ENCODE data around the gene MYO1E. TPM values are rescaled to one million over a fixed set of nuclear protein-coding genes. Genes with fewer than 3 reads are reported as not detected.
A peak's percentile ranks its signal among the peaks of the same experiment; 100 is the strongest.
"Not testable (repeated sequence)": the region's sequence is repeated elsewhere in the genome, so short reads cannot be mapped to it uniquely, and the experiment has no call there.

Gene MYO1E
- total RNA-seq, 1 donor from 2014 or later = 33.6 TPM

GRCh38 chr15:59283717-59284391 is 88.8 kb downstream of the MYO1E start:
- H3K27ac Mint-ChIP-seq = no peak overlapping the region
- intact Hi-C loops (cut with micrococcal nuclease) = no loop called here
- H3K4me3 Mint-ChIP-seq = no peak overlapping the region
- DNase-seq (ENCODE audit: low spot score) = no peak
- peaks cover 2% of the 10 kb centered on the region for H3K36me3 Mint-ChIP-seq (ENCODE audit: low read depth)
- peaks cover 15% of the 10 kb centered on the region for H3K27me3 Mint-ChIP-seq (ENCODE audit: insufficient read depth)
- no peaks in the 10 kb centered on the region for H3K9me3 Mint-ChIP-seq
- peaks cover 27% of the 10 kb centered on the region for H3K4me1 Mint-ChIP-seq (ENCODE audit: low read depth)

DNA sequence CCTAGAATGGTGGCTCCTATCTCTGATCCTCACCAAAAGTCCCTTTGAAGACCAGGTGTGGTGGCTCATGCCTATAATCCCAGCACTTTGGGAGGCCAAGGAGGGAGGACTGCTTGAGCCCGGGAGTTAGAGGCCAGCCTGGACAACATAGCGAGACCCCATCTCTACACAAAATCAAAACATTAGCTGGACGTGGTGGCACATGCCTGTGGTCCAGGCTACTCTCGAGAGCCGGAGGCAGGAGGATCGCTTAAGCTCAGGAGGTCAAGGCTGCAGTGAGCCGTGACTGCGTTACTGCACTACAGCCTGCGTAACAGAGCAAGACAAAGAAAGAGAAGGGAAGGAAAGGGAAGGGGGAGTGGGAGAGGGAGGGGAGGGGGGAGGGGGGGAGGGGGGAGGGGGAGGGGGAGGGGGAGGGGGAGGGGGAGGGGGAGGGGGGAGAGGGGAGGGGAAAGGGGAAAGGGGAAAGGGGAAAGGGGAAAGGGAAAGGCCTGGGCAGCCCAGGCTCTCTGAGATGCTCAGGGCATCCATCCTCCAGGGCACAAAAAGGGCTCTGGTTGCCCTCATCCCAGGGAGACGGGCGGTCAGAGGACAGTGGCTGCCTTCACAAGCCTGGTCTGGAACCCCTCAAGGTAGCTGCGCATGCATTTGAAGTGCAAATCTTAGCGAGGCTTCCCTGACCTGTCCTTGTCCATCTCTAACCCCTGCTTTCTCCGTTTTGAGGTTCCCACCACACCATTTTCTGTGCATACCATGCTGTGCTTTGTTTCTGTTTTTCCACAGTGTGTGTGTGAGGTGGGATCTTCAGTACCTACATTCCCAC is 89.9 kb downstream of the MYO1E start:
- Mint-ChIP-seq H3K9me3 (no peaks in the 10 kb centered on the region), H3K36me3 (ENCODE audit: low read depth) (peaks cover 2% of the 10 kb centered on the region), H3K27ac (peak overlapping the region; percentile 55), H3K4me1 (ENCODE audit: low read depth) (peaks cover 25% of the 10 kb centered on the region), H3K4me3 (no peak overlapping the region), H3K27me3 (ENCODE audit: insufficient read depth) (peaks cover 15% of the 10 kb centered on the region)
- DNase-seq (ENCODE audit: low spot score) = no peak
- intact Hi-C loops (cut with micrococcal nuclease) = no loop called here

GRCh38 chr15:59281699-59282098 is 91.0 kb downstream of the MYO1E start:
- Mint-ChIP-seq H3K9me3 (no peaks in the 10 kb centered on the region), H3K27me3 (ENCODE audit: insufficient read depth) (peaks cover 15% of the 10 kb centered on the region), H3K36me3 (ENCODE audit: low read depth) (peaks cover 2% of the 10 kb centered on the region), H3K4me1 (ENCODE audit: low read depth) (peaks cover 31% of the 10 kb centered on the region), H3K27ac (no peak overlapping the region), H3K4me3 (no peak overlapping the region)
- intact Hi-C loops (cut with micrococcal nuclease) = no loop called here
- DNase-seq (ENCODE audit: low spot score) = no peak

DNA sequence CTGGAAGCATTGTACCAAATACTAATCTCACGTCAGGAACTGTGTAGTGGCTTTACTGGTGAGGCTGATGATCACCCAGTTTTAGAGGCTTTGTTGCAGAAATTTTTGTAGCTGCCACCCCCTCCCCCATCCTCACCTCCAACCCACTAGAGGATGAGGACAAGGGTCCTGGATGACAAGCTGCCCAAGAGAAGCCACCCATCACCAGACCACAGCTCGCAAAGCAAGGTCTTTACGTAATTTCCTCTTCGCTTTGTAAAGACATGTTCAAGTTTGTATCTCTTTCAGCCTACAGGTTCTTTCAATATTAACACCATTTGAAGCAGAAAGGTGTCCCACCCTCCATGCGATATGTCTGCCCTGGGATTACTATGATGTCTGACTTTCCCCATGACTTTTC is 91.8 kb downstream of the MYO1E start:
- Mint-ChIP-seq H3K4me3 (no peak overlapping the region), H3K27ac (no peak overlapping the region), H3K27me3 (ENCODE audit: insufficient read depth) (peaks cover 17% of the 10 kb centered on the region), H3K4me1 (ENCODE audit: low read depth) (peaks cover 40% of the 10 kb centered on the region), H3K9me3 (no peaks in the 10 kb centered on the region), H3K36me3 (ENCODE audit: low read depth) (peaks cover 2% of the 10 kb centered on the region)
- DNase-seq (ENCODE audit: low spot score) = no peak
- intact Hi-C loops (cut with micrococcal nuclease) = no loop called here

GRCh38 chr15:59280292-59280691 is 92.4 kb downstream of the MYO1E start:
- intact Hi-C loops (cut with micrococcal nuclease); DNase-seq (ENCODE audit: low spot score); H3K36me3 Mint-ChIP-seq (ENCODE audit: low read depth); H3K27ac Mint-ChIP-seq; H3K9me3 Mint-ChIP-seq; H3K4me3 Mint-ChIP-seq: not testable (repeated sequence)
- Mint-ChIP-seq H3K27me3 (ENCODE audit: insufficient read depth) (peaks cover 19% of the 10 kb centered on the region), H3K4me1 (ENCODE audit: low read depth) (peaks cover 45% of the 10 kb centered on the region)

- peaks cover 19% of the 10 kb centered on the region for H3K27me3 Mint-ChIP-seq (ENCODE audit: insufficient read depth)
- intact Hi-C loops (cut with micrococcal nuclease) = no loop called here
These were observed 93.6 kb downstream of the MYO1E start for GRCh38 chr15:59279023-59279422.

GRCh38 chr15:59278120-59278519 is 94.6 kb downstream of the MYO1E start:
- Mint-ChIP-seq H3K36me3 (ENCODE audit: low read depth) (peaks cover 4% of the 10 kb centered on the region), H3K9me3 (no peaks in the 10 kb centered on the region), H3K4me3 (no peak overlapping the region), H3K27ac (no peak overlapping the region), H3K4me1 (ENCODE audit: low read depth) (peaks cover 58% of the 10 kb centered on the region), H3K27me3 (ENCODE audit: insufficient read depth) (peaks cover 17% of the 10 kb centered on the region)
- no peak for DNase-seq (ENCODE audit: low spot score)
- intact Hi-C loops (cut with micrococcal nuclease) = no loop called here

More at GRCh38 chr15:59279023-59279422, 93.6 kb downstream of the MYO1E start:
- no peak overlapping the region for H3K4me3 Mint-ChIP-seq
- H3K27ac Mint-ChIP-seq = no peak overlapping the region
- H3K36me3 Mint-ChIP-seq (ENCODE audit: low read depth) = peaks cover 2% of the 10 kb centered on the region
- no peaks in the 10 kb centered on the region for H3K9me3 Mint-ChIP-seq
- peaks cover 57% of the 10 kb centered on the region for H3K4me1 Mint-ChIP-seq (ENCODE audit: low read depth)
- no peak for DNase-seq (ENCODE audit: low spot score)

DNA sequence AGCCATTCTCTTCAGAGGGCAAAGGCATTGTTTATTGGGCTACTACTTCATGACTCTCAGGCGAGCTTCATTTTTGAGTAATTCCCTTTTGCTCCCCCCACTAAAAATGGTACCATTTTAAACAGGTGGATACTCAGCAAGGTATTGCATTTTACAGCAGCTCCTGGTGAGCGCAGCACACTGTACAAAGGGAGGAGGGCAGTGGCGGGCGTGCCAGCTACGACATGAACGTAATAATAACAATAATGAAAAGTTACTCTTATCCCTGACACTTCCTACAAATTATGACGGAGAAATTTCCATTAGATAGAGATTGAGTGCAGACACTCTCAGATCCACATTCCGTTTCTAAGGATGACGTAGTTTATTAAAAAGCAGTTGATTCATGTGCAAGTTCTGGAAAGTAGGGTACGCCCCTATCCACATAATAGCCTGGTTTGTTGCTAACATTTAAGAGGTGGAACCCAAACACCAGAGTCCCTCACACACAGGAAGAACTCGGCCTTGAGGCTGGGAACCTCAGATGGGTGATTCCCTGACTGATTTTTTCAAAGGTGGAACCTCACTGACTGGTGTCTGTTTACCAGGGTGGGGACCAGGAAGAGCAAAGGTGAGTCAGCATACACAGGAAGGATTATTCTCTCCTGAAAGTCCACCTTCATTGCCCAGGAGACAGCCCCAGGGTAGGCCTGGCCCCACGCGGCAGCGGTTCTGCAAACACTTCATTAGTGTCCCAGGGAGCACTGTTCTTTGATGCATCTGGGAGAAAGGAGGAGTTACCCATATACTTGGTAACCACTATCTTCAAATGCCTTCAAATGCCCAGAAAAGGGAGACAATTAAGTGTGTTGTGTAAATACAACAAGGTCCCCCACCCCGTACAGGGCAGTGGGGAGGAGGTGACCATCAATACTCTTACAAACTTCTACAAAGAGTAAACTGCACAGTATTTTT is 96.2 kb downstream of the MYO1E start:
- DNase-seq (ENCODE audit: low spot score) = no peak
- Mint-ChIP-seq H3K27ac (no peak overlapping the region), H3K9me3 (no peaks in the 10 kb centered on the region), H3K36me3 (ENCODE audit: low read depth) (peaks cover 3% of the 10 kb centered on the region), H3K4me1 (ENCODE audit: low read depth) (peaks cover 70% of the 10 kb centered on the region), H3K27me3 (ENCODE audit: insufficient read depth) (peaks cover 7% of the 10 kb centered on the region), H3K4me3 (no peak overlapping the region)
- intact Hi-C loops (cut with micrococcal nuclease) = no loop called here

DNA sequence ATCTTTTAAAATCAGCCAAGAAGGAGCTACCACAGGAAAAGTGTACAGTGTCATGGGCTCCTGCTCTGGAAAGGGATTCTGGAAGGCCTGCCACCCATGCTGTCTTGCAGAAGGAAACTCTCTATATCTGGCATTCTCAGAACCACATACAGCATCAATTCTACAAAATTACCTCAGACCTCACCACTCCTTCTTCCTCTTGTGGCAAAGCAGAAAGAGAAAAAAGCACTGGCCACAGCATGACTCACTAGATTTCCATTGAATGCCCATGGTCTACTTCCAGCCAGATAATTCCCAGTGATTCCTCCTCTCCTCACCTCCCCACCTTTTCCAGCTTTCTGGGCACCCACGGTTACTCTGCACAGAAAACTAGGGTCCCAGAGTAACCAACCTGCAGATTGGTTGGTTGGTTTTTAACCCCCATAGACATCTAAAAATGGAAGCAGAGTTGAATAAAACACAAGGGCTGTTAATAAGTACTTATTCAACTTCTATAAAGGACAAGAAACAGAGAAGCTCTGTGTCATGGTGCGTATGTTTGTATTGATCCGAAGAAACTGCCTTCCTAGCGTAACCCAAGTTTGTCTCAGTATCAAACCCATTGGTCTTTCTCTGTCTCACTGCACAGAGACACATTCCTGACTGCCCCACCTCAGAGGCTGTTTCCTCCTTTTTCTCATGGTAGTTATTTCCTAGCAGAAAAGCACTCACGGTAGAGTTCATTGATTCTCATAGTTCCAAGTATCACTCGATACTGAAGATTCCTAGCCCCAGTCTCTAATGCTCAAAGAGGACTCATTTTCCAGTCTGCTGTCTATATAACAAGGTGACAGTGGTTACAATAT is 98.3 kb downstream of the MYO1E start:
- intact Hi-C loops (cut with micrococcal nuclease) = loop anchor here (1.0 to 5.0 kb wide), 2 partner anchors 26 to 98 kb away; partner anchors contain the start of gene MYO1E
- Mint-ChIP-seq H3K4me1 (ENCODE audit: low read depth) (peaks cover 66% of the 10 kb centered on the region), H3K4me3 (peak overlapping the region; percentile 28), H3K27ac (peak overlapping the region; percentile 67), H3K36me3 (ENCODE audit: low read depth) (peaks cover 3% of the 10 kb centered on the region), H3K27me3 (ENCODE audit: insufficient read depth) (peaks cover 7% of the 10 kb centered on the region), H3K9me3 (no peaks in the 10 kb centered on the region)
- DNase-seq (ENCODE audit: low spot score) = no peak

DNA sequence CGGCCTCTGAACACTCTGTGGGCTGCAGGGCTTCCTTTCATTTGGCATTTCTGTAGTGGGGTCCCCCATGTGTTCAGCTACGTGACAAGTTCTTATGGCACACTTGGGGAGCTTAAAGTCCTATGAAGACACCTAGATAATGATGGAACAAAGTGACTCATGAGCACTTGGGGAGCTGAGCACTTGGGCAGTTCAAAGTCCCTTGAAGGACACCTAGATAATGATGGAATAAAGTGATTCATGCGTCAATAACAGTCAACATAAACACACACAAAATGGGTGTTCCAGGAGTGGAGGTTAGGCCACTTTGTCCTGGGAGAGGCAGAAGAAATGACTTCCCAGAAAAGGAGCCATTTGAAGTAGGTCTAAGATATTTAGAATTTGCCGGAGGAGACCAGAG is 99.4 kb downstream of the MYO1E start:
- H3K27me3 Mint-ChIP-seq (ENCODE audit: insufficient read depth) = peaks cover 4% of the 10 kb centered on the region
- H3K36me3 Mint-ChIP-seq (ENCODE audit: low read depth) = peaks cover 3% of the 10 kb centered on the region
- intact Hi-C loops (cut with micrococcal nuclease) = loop anchor here (5.0 kb wide), 1 partner anchor 99 kb away; the partner anchor contains the start of gene MYO1E
- peak overlapping the region; percentile 68 for H3K27ac Mint-ChIP-seq
- no peak for DNase-seq (ENCODE audit: low spot score)
- no peaks in the 10 kb centered on the region for H3K9me3 Mint-ChIP-seq
- no peak overlapping the region for H3K4me3 Mint-ChIP-seq
- H3K4me1 Mint-ChIP-seq (ENCODE audit: low read depth) = peaks cover 69% of the 10 kb centered on the region

DNA sequence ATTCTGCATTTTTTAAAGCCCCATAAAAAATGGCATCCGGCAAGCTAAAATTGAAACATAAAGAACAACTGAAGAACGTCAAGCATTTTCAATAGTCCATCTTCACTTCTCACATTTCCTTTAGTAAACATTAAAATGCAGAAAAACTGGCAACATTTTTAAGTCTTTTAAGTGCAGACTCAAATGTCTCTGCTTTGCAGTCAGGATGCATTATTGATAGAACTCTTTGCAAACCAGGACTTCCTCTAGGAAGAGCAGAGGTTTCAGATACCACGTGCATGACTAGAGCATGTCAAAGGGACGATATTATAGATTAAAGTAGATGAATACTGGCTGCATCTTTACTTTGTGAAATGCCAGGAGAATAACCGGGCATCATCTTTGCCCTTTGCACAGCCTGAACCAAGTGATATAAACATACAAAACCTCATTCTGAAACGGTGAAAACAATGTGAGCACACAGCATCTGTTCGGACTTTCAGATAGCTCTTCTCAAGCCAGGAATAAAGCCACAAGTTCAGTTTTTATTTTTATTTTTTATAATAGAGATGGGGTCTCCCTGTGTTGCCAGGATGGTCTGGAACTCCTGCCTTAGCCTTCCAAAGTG is 101.0 kb downstream of the MYO1E start:
- H3K4me1 Mint-ChIP-seq (ENCODE audit: low read depth) = peaks cover 65% of the 10 kb centered on the region
- no peak overlapping the region for H3K27ac Mint-ChIP-seq
- peaks cover 4% of the 10 kb centered on the region for H3K27me3 Mint-ChIP-seq (ENCODE audit: insufficient read depth)
- no peak for DNase-seq (ENCODE audit: low spot score)
- H3K36me3 Mint-ChIP-seq (ENCODE audit: low read depth) = peaks cover 3% of the 10 kb centered on the region
- H3K9me3 Mint-ChIP-seq = no peaks in the 10 kb centered on the region
- H3K4me3 Mint-ChIP-seq = no peak overlapping the region
- intact Hi-C loops (cut with micrococcal nuclease) = loop anchor here (5.0 kb wide), 1 partner anchor 101 kb away; the partner anchor contains the start of gene MYO1E

Data from activated T-helper 1 cell treated with anti-CD3 and anti-CD28 coated beads, Interleukin-12 subunit alpha, Interleukin-12 subunit beta, Interleukin-2, Interleukin-4 antibody, amounts not matched to agents 30 ng/mL and 10 ng/mL and 1 ng/mL, durations not matched to agents 14 hours and 24 hours and 36 hours (primary cell).